ENCODE results near the gene CNOT8.

DNA sequence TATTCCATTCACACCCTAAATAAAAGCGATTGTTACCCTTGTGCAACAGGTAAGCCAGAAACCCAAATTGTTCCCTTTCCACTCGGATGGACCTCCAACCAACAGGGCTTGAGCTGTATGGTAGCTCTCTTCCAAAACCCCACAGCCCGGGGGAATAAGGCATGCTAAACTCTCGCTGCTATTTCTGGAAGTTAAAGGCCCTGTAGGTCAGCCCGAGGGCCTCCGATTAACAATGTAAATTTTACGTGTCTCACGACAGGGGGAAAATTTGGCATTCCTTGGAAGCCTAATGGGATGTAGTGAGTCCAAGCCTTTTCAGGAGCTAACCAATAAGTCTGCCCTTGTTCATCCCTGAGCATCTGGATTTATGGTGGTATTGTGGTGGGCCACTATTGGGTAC lies 26.0 kb downstream of the CNOT8 start:
- TF ChIP-seq POLR2A (IDR thresholded peaks at IDR 0.05): no peak
- TF ChIP-seq, protein P1, sequence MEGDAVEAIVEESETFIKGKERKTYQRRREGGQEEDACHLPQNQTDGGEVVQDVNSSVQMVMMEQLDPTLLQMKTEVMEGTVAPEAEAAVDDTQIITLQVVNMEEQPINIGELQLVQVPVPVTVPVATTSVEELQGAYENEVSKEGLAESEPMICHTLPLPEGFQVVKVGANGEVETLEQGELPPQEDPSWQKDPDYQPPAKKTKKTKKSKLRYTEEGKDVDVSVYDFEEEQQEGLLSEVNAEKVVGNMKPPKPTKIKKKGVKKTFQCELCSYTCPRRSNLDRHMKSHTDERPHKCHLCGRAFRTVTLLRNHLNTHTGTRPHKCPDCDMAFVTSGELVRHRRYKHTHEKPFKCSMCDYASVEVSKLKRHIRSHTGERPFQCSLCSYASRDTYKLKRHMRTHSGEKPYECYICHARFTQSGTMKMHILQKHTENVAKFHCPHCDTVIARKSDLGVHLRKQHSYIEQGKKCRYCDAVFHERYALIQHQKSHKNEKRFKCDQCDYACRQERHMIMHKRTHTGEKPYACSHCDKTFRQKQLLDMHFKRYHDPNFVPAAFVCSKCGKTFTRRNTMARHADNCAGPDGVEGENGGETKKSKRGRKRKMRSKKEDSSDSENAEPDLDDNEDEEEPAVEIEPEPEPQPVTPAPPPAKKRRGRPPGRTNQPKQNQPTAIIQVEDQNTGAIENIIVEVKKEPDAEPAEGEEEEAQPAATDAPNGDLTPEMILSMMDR (IDR thresholded peaks at IDR 0.05): no peak
